GM12891 (cell line): Measurements from ENCODE around the gene IPO4.
"Not testable (repeated sequence)": the region's sequence is repeated elsewhere in the genome, so short reads cannot be mapped to it uniquely, and the experiment has no call there.

ENCODE experiments used
- DNase-seq: peaks from one replicate; pipeline ENCODE4 v3.0.0; 2011; ENCODE audit warnings: low spot score; ENCODE audit not compliant: insufficient read length
- FAIRE-seq: peaks from 2 replicates; lab custom pipeline; 2011; peaks lifted over from hg19 to GRCh38; lab: Jason Lieb, UNC
- PAX5 ChIP-seq: IDR thresholded peaks from 2 replicates; pipeline ENCODE4 v1.6.1; 2011; ENCODE audit warnings: low read length, moderate library complexity, mild to moderate bottlenecking; ENCODE audit not compliant: insufficient read depth, severe bottlenecking
- POLR2A ChIP-seq: IDR thresholded peaks from 2 replicates; pipeline ENCODE4 v1.6.1; 2011; ENCODE audit warnings: low read depth, low read length, control low read depth
- POLR2AphosphoS5 ChIP-seq: IDR thresholded peaks from 2 replicates; pipeline ENCODE4 v1.6.1; 2011; ENCODE audit warnings: low read depth, low read length, control low read depth
- POU2F2 ChIP-seq: IDR thresholded peaks from 2 replicates; pipeline ENCODE4 v1.6.1; 2011; ENCODE audit warnings: low read depth, mild to moderate bottlenecking, control low read depth, low read length, moderate library complexity
- SPI1 ChIP-seq: IDR thresholded peaks from 2 replicates; pipeline ENCODE4 v1.6.1; 2011; ENCODE audit warnings: low read depth, low read length, control low read depth
- TAF1 ChIP-seq: IDR thresholded peaks from 2 replicates; pipeline ENCODE4 v1.6.1; 2011; ENCODE audit warnings: low read depth, low read length, control low read depth

IPO4 gene

DNA sequence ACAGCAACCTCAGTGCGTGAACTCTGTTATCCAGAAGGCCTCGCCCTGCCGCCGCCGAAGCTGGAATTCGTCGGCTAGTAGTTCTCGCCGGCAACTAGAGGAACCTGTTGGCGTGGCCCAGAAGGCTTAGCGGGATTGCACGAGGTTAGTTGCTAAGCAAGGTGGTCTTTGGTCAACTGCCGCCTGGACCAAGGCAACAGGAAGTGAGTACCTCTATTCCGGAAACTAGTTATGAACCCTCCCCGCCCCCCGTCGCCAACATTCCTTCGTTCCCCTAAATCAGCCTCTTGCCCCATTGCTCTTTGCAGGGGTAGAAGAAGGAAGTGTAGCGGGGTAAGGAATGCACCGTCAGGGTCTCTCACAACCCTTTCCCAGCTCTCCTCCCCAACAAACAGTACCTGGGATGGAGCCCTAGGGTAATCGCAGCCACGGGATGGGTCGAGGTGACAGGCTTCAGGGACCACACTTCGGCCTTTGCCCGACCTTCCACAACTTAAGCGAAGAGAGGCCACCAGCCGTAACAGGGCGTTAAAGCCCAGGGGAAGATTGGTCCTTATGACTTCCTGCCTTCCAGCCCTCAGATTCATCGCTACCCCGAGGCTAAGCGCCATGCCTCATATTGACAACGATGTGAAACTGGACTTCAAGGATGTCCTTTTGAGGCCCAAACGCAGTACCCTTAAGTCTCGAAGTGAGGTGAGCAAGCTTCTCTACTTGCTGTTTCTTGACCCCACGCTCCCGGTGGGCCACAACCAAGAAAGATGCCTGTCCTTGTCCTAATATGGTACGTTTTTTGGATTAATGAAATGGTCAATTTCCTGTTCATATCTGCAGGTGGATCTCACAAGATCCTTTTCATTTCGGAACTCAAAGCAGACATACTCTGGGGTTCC lies 44.3 kb upstream of the IPO4 start, which contains the start of gene GMPR2:
Gene GMPR2, plus strand, starts transcription at position 285 of the 893 bp plus-strand sequence. Its CDS starts 325 bp downstream, at position 610.
- DNase-seq = no peak
- FAIRE-seq = peak; percentile 56
- peak; percentile 12 for TF ChIP-seq TAF1
- peak; percentile 50; the same call in 1 of the 2 replicates for TF ChIP-seq SPI1
- TF ChIP-seq POU2F2 = 0 out of 2 replicates have a peak, but pooled peaks have one; percentile 16
- TF ChIP-seq PAX5 = no peak
- no peak; the same call in 1 of the 2 replicates for TF ChIP-seq POLR2AphosphoS5
- TF ChIP-seq POLR2A = no peak; the same call in 1 of the 2 replicates

DNA sequence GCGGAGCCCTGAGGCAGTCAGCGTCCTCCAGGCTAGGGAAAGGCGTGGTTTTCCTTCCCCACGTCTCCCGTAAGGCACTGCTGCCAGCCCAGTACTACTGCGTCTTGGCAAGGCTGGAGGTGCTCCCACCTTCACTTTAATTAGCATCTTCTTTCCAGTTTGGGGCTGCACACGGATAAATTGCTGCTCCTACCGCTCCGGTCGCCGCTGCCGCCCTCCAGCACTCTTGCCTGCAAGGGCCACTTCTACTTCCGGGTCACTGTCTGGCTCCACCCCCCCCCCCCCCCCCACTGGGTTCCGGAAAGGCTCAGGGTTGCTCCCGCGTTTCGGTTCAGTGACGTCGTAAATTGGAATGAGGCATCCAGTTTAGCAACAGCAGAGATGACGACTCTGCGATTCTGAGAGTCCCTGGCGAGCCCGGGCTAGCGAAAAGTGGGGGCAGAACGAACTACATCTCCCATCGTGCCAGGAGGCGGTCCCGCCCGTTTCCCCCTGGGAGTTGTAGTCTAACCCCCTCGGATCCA lies 43.6 kb upstream of the IPO4 start, which contains the start of gene NEDD8:
Gene NEDD8, minus strand, starts transcription at position 247 of the 524 bp plus-strand sequence. Its CDS starts 100 bp downstream, at position 147.
- DNase-seq (peak; percentile 71), FAIRE-seq (peak; percentile 80)
- TF ChIP-seq SPI1 = no peak
- TF ChIP-seq POLR2A = 0 out of 2 replicates have a peak, but pooled peaks have one; percentile 18
- no peak for TF ChIP-seq POU2F2
- TF ChIP-seq POLR2AphosphoS5 = peak; percentile 25; the same call in 1 of the 2 replicates
- no peak for TF ChIP-seq TAF1
- no peak for TF ChIP-seq PAX5

- TF ChIP-seq POU2F2 (no peak), POLR2A (no peak), PAX5 (no peak), POLR2AphosphoS5 (no peak), TAF1 (no peak), SPI1 (no peak)
- FAIRE-seq (no peak), DNase-seq (no peak)
Observed at GRCh38 chr14:24231263-24232120, 42.9 kb upstream of the IPO4 start.

DNA sequence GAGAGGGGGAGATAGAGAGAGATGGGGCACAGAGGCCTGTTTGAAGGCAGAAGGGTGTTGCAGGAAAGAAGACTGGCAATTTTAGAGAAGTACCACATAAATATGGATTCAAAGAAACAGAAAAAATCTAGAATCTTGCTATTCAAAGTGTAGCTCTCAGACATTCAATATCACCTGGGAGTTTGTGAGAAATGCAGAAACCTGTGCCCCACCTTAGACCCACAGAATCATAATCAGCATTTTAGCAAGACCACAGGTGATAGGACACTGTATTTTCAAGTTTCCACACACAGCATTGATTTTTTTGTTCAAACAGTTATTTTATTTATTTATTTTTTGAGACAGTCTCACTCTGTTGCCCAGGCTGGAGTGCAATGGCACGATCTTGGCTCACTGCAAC lies 40.3 kb upstream of the IPO4 start:
- no peak for FAIRE-seq
- DNase-seq = no peak
- TF ChIP-seq TAF1 = no peak
- TF ChIP-seq PAX5 = no peak
- no peak for TF ChIP-seq POLR2A
- TF ChIP-seq POU2F2 = no peak
- no peak for TF ChIP-seq SPI1
- no peak for TF ChIP-seq POLR2AphosphoS5

DNA sequence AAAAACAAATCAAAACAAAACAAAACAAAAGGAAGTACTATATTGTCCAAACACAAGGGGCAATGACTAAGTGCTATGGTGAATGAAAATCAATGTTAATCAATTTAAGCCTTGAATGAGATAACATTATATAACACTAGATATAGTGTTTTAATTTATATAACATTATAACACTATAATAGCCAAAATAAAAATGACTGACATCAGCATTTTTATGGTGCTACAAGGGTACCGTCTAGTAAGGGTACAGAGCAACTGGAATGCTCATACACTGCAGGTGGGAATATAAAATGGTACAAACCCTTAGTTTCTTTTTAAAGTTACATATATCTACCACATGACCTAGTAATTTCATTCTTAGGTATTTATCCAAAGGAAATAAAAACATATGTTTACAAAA lies 37.9 kb upstream of the IPO4 start:
- TF ChIP-seq SPI1 (no peak), TAF1 (no peak), POU2F2 (no peak), POLR2AphosphoS5 (no peak), POLR2A (no peak), PAX5 (no peak)
- DNase-seq (no peak), FAIRE-seq (no peak)

DNA sequence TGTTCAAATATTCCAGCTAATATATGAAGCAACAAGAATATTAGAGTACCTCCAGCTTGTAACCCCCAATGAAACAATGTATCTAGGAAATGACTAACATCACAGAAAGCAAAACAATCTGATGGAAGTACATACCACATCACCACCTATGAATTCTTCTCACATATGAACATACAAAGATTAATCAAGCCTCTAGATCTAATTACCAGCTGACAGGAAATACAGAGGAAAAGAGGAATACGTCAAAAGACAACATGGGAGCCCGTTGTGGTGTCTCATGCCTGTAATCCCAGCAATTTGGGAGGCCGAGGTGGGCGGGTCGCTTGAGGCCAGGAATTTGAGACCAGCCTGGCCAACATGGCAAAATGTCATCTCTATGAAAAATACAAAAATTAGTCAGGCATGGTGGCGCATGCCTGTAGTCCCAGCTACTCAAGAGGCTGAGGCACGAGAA lies 36.0 kb upstream of the IPO4 start:
- DNase-seq (no peak), FAIRE-seq (no peak)
- TF ChIP-seq POLR2A (no peak), POLR2AphosphoS5 (no peak), SPI1 (no peak), POU2F2 (no peak), TAF1 (no peak), PAX5 (no peak)

- not testable (repeated sequence) for DNase-seq, FAIRE-seq
Observed at GRCh38 chr14:24222987-24223386, 34.4 kb upstream of the IPO4 start.

GRCh38 chr14:24219521-24219920 lies 30.9 kb upstream of the IPO4 start:
- TF ChIP-seq POLR2AphosphoS5 = no peak
- no peak for TF ChIP-seq TAF1
- no peak for TF ChIP-seq SPI1
- no peak for TF ChIP-seq POU2F2
- TF ChIP-seq POLR2A = no peak
- no peak for TF ChIP-seq PAX5
- DNase-seq (no peak), FAIRE-seq (no peak)

- FAIRE-seq = no peak
- TF ChIP-seq POU2F2 = no peak
- no peak for TF ChIP-seq POLR2AphosphoS5
- no peak for TF ChIP-seq POLR2A
- TF ChIP-seq SPI1 = no peak
- no peak for TF ChIP-seq PAX5
- no peak for TF ChIP-seq TAF1
- no peak for DNase-seq
Observed at GRCh38 chr14:24219080-24219479, 30.5 kb upstream of the IPO4 start.

DNA sequence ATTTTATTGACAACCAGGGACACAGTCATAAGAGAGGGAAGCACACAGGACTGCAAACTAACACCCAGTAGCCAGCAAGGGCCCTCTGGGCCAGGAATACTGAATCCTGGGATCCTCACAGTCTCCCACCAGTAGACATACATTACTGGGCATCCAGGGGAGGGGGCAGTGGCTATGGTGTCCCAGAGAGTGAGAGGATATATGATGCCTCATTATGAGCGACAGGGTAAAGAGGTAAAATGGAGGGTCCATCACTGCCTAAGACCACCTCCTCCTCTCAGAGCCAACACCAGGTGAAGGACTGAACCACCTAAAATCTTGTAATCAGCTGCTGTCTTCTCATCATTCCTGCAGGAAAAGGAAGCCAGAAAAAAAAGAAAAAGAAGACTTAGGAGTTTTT lies 28.3 kb upstream of the IPO4 start:
- DNase-seq, FAIRE-seq: not testable (repeated sequence)
